D341Med (cell line): Measurements from ENCODE around the gene SKAP2.

Experiments used
- DNase-seq: peaks from one replicate; pipeline ENCODE4 v3.0.0; 2012; ENCODE audit warnings: low spot score

The SKAP2 gene

GRCh38 chr7:26777385-26777784 lies 87.0 kb downstream of the SKAP2 start:
- DNase-seq: no peak

GRCh38 chr7:26760501-26760900 lies 103.9 kb downstream of the SKAP2 start:
- DNase-seq: no peak

- peak; percentile 23 for DNase-seq
Observed at GRCh38 chr7:26759108-26759507, 105.3 kb downstream of the SKAP2 start.

GRCh38 chr7:26743205-26743604 lies 121.2 kb downstream of the SKAP2 start:
- DNase-seq: no peak

- DNase-seq: no peak
Observed at GRCh38 chr7:26735976-26736600, 128.3 kb downstream of the SKAP2 start.

- DNase-seq: no peak
Observed at GRCh38 chr7:26729150-26729775, 135.1 kb downstream of the SKAP2 start.

GRCh38 chr7:26726051-26726450 lies 138.3 kb downstream of the SKAP2 start:
- no peak for DNase-seq

- DNase-seq: no peak
Observed at GRCh38 chr7:26724795-26725194, 139.6 kb downstream of the SKAP2 start.

- no peak for DNase-seq
Observed at GRCh38 chr7:26723129-26723528, 141.3 kb downstream of the SKAP2 start.

GRCh38 chr7:26721450-26721849 lies 142.9 kb downstream of the SKAP2 start:
- DNase-seq: no peak

GRCh38 chr7:26718063-26718462 lies 146.3 kb downstream of the SKAP2 start:
- no peak for DNase-seq

GRCh38 chr7:26714438-26714837 lies 150.0 kb downstream of the SKAP2 start:
- DNase-seq: no peak

GRCh38 chr7:26714006-26714405 lies 150.4 kb downstream of the SKAP2 start:
- DNase-seq: no peak

- no peak for DNase-seq
Observed at GRCh38 chr7:26709210-26709990, 155.0 kb downstream of the SKAP2 start.

GRCh38 chr7:26705567-26705966 lies 158.8 kb downstream of the SKAP2 start:
- no peak for DNase-seq

GRCh38 chr7:26704786-26705185 lies 159.6 kb downstream of the SKAP2 start:
- DNase-seq: no peak

GRCh38 chr7:26704036-26704435 lies 160.4 kb downstream of the SKAP2 start:
- DNase-seq: no peak

- no peak for DNase-seq
Observed at GRCh38 chr7:26700893-26701292, 163.5 kb downstream of the SKAP2 start.

GRCh38 chr7:26700386-26700785 lies 164.0 kb downstream of the SKAP2 start:
- no peak for DNase-seq

GRCh38 chr7:26699766-26700165 lies 164.6 kb downstream of the SKAP2 start:
- DNase-seq: no peak

- no peak for DNase-seq
Observed at GRCh38 chr7:26698806-26699205, 165.6 kb downstream of the SKAP2 start.

- no peak for DNase-seq
Observed at GRCh38 chr7:26698194-26698593, 166.2 kb downstream of the SKAP2 start.

- no peak for DNase-seq
Observed at GRCh38 chr7:26696978-26697377, 167.4 kb downstream of the SKAP2 start.
